ENCODE results near the gene LDLRAD4.

Gene LDLRAD4

GRCh38 chr18:13265911-13266217 is 47.3 kb downstream of the LDLRAD4 start:
- no peak for DNase-seq (ENCODE audit: low spot score)

GRCh38 chr18:13266218-13267100 is 47.9 kb downstream of the LDLRAD4 start:
- DNase-seq (ENCODE audit: low spot score): peak; percentile 48

GRCh38 chr18:13267431-13267873 is 48.9 kb downstream of the LDLRAD4 start:
- peak; percentile 33 for DNase-seq (ENCODE audit: low spot score)

- peak; percentile 63 for DNase-seq (ENCODE audit: low spot score)
These were observed 49.8 kb downstream of the LDLRAD4 start for GRCh38 chr18:13268158-13269012.

GRCh38 chr18:13269013-13269280 is 50.4 kb downstream of the LDLRAD4 start:
- DNase-seq (ENCODE audit: low spot score): no peak

- DNase-seq (ENCODE audit: low spot score): peak; percentile 34
These were observed 51.0 kb downstream of the LDLRAD4 start for GRCh38 chr18:13269521-13270011.

GRCh38 chr18:13270279-13270855 is 51.8 kb downstream of the LDLRAD4 start:
- DNase-seq (ENCODE audit: low spot score): peak; percentile 13

- DNase-seq (ENCODE audit: low spot score): peak; percentile 40
These were observed 52.8 kb downstream of the LDLRAD4 start for GRCh38 chr18:13271302-13271911.

GRCh38 chr18:13272416-13272815 is 53.9 kb downstream of the LDLRAD4 start:
- peak; percentile 36 for DNase-seq (ENCODE audit: low spot score)

GRCh38 chr18:13273800-13274199 is 55.2 kb downstream of the LDLRAD4 start:
- peak; percentile 41 for DNase-seq (ENCODE audit: low spot score)

- no peak for DNase-seq (ENCODE audit: low spot score)
These were observed 56.5 kb downstream of the LDLRAD4 start for GRCh38 chr18:13275075-13275474.

- DNase-seq (ENCODE audit: low spot score): no peak
These were observed 58.3 kb downstream of the LDLRAD4 start for GRCh38 chr18:13276530-13277520.

GRCh38 chr18:13278062-13278630 is 59.6 kb downstream of the LDLRAD4 start:
- no peak for DNase-seq (ENCODE audit: low spot score)

- DNase-seq (ENCODE audit: low spot score): no peak
These were observed 60.9 kb downstream of the LDLRAD4 start for GRCh38 chr18:13279181-13280069.

GRCh38 chr18:13280070-13280795 is 61.7 kb downstream of the LDLRAD4 start:
- peak; percentile 70 for DNase-seq (ENCODE audit: low spot score)

GRCh38 chr18:13281406-13281805 is 62.8 kb downstream of the LDLRAD4 start:
- DNase-seq (ENCODE audit: low spot score): no peak

- DNase-seq (ENCODE audit: low spot score): no peak
These were observed 65.2 kb downstream of the LDLRAD4 start for GRCh38 chr18:13283746-13284145.

- no peak for DNase-seq (ENCODE audit: low spot score)
These were observed 65.9 kb downstream of the LDLRAD4 start for GRCh38 chr18:13284330-13285027.
